ENCODE results near the gene HSPB6.

Gene HSPB6

GRCh38 chr19:35723671-35724070 is 33.2 kb downstream of the HSPB6 start:
- in situ Hi-C loops (cut with HindIII; ENCODE audit: low sequenced_read_pairs), result no loop called here
- no peak overlapping the region for H3K4me3 ChIP-seq (ENCODE audit: low read depth, low read length)
- TF ChIP-seq CTCF (IDR thresholded peaks at IDR 0.05; ENCODE audit: low read depth, low read length), result no peak
- no peak for DNase-seq (ENCODE audit: low read depth, low spot score)

- no peak for TF ChIP-seq CTCF (IDR thresholded peaks at IDR 0.05; ENCODE audit: low read depth, low read length)
- no peak for DNase-seq (ENCODE audit: low read depth, low spot score)
- in situ Hi-C loops (cut with HindIII; ENCODE audit: low sequenced_read_pairs), result no loop called here
- no peak overlapping the region for H3K4me3 ChIP-seq (ENCODE audit: low read depth, low read length)
Measured at GRCh38 chr19:35722897-35723296, 33.9 kb downstream of the HSPB6 start.

- DNase-seq (ENCODE audit: low read depth, low spot score), result no peak
- in situ Hi-C loops (cut with HindIII; ENCODE audit: low sequenced_read_pairs), result no loop called here
- no peak overlapping the region for H3K4me3 ChIP-seq (ENCODE audit: low read depth, low read length)
- TF ChIP-seq CTCF (IDR thresholded peaks at IDR 0.05; ENCODE audit: low read depth, low read length), result no peak
Measured at GRCh38 chr19:35722461-35722860, 34.4 kb downstream of the HSPB6 start.

- no peak for DNase-seq (ENCODE audit: low read depth, low spot score)
- in situ Hi-C loops (cut with HindIII; ENCODE audit: low sequenced_read_pairs), result no loop called here
- no peak overlapping the region for H3K4me3 ChIP-seq (ENCODE audit: low read depth, low read length)
- no peak for TF ChIP-seq CTCF (IDR thresholded peaks at IDR 0.05; ENCODE audit: low read depth, low read length)
Measured at GRCh38 chr19:35721374-35721773, 35.5 kb downstream of the HSPB6 start.

DNA sequence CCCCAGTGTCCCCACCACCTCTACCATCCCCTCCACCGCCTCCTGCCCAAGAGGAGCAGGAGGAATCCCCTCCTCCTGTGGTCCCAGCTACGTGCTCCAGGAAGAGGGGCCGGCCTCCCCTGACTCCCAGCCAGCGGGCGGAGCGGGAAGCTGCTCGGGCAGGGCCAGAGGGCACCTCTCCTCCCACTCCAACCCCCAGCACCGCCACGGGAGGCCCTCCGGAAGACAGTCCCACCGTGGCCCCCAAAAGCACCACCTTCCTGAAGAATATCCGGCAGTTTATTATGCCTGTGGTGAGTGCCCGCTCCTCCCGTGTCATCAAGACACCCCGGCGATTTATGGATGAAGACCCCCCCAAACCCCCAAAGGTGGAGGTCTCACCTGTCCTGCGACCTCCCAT is 36.2 kb downstream of the HSPB6 start:
- no peak for TF ChIP-seq CTCF (IDR thresholded peaks at IDR 0.05; ENCODE audit: low read depth, low read length)

GRCh38 chr19:35720163-35720524 is 36.7 kb downstream of the HSPB6 start:
- in situ Hi-C loops (cut with HindIII; ENCODE audit: low sequenced_read_pairs), result no loop called here
- no peak for DNase-seq (ENCODE audit: low read depth, low spot score)
- no peak overlapping the region for H3K4me3 ChIP-seq (ENCODE audit: low read depth, low read length)
- TF ChIP-seq CTCF (IDR thresholded peaks at IDR 0.05; ENCODE audit: low read depth, low read length), result no peak

More for the DNA sequence above, 36.2 kb downstream of the HSPB6 start:
- H3K4me3 ChIP-seq (ENCODE audit: low read depth, low read length), result no peak overlapping the region
- in situ Hi-C loops (cut with HindIII; ENCODE audit: low sequenced_read_pairs), result no loop called here
- no peak for DNase-seq (ENCODE audit: low read depth, low spot score)

Measured in astrocyte of the spinal cord (primary cell).